AG04449 (cell line): ENCODE results near the gene KRT85.
A peak's percentile ranks its signal among the peaks of the same experiment; 100 is the strongest.

Experiments used
- CTCF ChIA-PET: fragments of 350-600 bp; formaldehyde crosslinking; extraction: SDS; loops from one replicate; lab custom pipeline; 2021; ENCODE audit warnings: antibody characterized with exemption; lab: Yijun Ruan, JAX
- POLR2A ChIA-PET: fragments of 400-600, 350-600 bp; formaldehyde crosslinking; extraction: SDS; loops from one replicate; lab custom pipeline; 2020; ENCODE audit warnings: antibody characterized with exemption, inconsistent platforms; lab: Yijun Ruan, JAX
- DNase-seq: peaks from one replicate; pipeline ENCODE4 v3.0.0-alpha.2; 2010; ENCODE audit warnings: low read depth, low spot score
- H3K4me3 ChIP-seq: 2 replicates; pipeline ENCODE4 v1.5.1; 2011; ENCODE audit warnings: low read depth, mild to moderate bottlenecking, control low read depth, low read length
- CTCF ChIP-seq: IDR thresholded peaks from one replicate; pipeline ENCODE4 v1.5.1; 2011; ENCODE audit warnings: mild to moderate bottlenecking, moderate library complexity, low read length, control low read depth, inconsistent platforms; ENCODE audit not compliant: insufficient read depth; ENCODE audit errors: missing control alignments

KRT85 gene

GRCh38 chr12:52358575-52359350 lies 8.5 kb downstream of the KRT85 start:
- DNase-seq: no peak
- no peak overlapping the region for H3K4me3 ChIP-seq
- ChIA-PET POLR2A (no interaction called here), CTCF (interaction anchor here (0.7 to 4.8 kb wide), 5 partner anchors 13 to 526 kb away, joined by 3 to 60 read pairs (median 4); no protein-coding TSS in a partner anchor)
- no peak for TF ChIP-seq CTCF

- no peak overlapping the region for H3K4me3 ChIP-seq
- ChIA-PET POLR2A (no interaction called here), CTCF (no interaction called here)
- TF ChIP-seq CTCF: no peak
- no peak for DNase-seq
Observed at GRCh38 chr12:52356762-52357580, 10.3 kb downstream of the KRT85 start.

- ChIA-PET CTCF (interaction anchor here (2.3 kb wide), 1 partner anchor 29 kb away, joined by 20 read pairs; no protein-coding TSS in a partner anchor), POLR2A (no interaction called here)
- H3K4me3 ChIP-seq: no peak overlapping the region
- DNase-seq: no peak
- no peak for TF ChIP-seq CTCF
Observed at GRCh38 chr12:52356031-52356761, 11.1 kb downstream of the KRT85 start.

GRCh38 chr12:52355176-52355575 lies 12.1 kb downstream of the KRT85 start:
- peak; percentile 10 for DNase-seq
- H3K4me3 ChIP-seq: no peak overlapping the region
- no peak for TF ChIP-seq CTCF
- ChIA-PET POLR2A (no interaction called here), CTCF (interaction anchor here (1.3 to 2.3 kb wide), 2 partner anchors 28 to 524 kb away, joined by 3 to 20 read pairs; no protein-coding TSS in a partner anchor)

GRCh38 chr12:52354200-52354599 lies 13.1 kb downstream of the KRT85 start:
- ChIA-PET POLR2A (no interaction called here), CTCF (interaction anchor here (0.6 to 2.3 kb wide), 4 partner anchors 27 to 531 kb away, joined by 3 to 20 read pairs (median 4); no protein-coding TSS in a partner anchor)
- H3K4me3 ChIP-seq: no peak overlapping the region
- DNase-seq: no peak
- TF ChIP-seq CTCF: no peak
